NCI-H128 (cell line): ENCODE measurements around the gene MYO1H.

Source experiments
- DNase-seq: peaks from one replicate; lab custom pipeline; 2025; ENCODE audit not compliant: unreplicated experiment; lab: John Stamatoyannopoulos, UW

The MYO1H gene

GRCh38 chr12:109448272-109448671 is 100.6 kb downstream of the MYO1H start:
- DNase-seq, result no peak

GRCh38 chr12:109448707-109449390 is 101.1 kb downstream of the MYO1H start:
- no peak for DNase-seq

- no peak for DNase-seq
These were observed 102.3 kb downstream of the MYO1H start for GRCh38 chr12:109449845-109450532.

DNA sequence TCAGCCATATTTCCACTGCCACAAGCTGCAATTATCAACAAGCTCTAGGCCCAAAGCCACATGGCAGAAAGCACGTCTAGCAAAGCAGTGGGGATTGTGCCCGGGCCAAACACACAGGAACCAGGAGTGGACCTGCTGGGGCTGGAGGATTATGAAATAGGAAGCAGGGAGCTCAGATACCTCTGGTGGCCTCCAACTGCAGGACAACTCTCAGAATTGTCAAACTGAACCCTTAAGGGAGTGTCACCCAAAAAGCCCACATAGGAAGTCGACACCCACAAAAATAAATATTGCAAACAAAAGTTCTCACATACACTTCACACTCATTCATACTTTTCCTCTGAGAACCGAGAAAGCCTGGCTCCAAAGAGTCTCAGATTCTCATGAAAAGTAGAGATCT is 103.3 kb downstream of the MYO1H start:
- no peak for DNase-seq

DNA sequence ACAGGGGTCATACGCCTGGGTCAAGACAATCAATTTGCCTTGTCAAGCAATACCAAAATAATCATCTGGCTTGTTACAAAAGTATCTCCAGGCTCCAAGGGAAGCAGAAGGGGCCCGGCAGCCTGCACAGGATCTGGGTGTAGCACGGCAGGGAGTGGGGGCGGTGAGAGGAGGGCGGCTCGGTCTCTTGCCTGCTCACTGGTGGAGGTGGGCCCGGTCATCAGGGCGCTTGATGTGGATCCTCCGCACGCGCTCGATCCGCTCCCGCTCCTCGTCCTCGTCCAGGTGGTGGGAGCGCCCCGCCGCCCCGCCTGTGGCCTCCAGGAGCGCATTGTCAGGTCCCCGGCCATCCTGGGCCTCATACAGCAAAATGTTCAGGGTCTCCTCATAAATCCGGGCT is 103.7 kb downstream of the MYO1H start:
- no peak for DNase-seq

DNA sequence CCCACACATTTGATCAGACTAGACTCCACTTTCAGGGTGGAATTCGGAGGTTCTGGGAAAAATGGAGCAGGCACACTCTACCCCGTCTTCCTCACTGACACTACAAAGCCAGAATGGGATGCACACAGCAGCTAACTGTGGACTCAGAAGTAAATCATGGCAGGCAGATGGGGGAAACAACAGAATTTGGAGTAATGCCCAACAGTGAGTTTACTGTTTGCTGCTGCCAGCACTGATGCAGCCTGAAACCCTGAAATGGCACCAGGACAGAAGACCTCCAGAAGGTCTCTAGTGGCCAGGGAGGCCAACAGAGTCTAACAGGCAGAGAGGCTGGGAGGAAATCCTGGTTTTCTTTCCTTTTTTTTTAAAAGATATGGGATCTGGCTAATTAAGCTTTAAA is 104.8 kb downstream of the MYO1H start:
- no peak for DNase-seq

DNA sequence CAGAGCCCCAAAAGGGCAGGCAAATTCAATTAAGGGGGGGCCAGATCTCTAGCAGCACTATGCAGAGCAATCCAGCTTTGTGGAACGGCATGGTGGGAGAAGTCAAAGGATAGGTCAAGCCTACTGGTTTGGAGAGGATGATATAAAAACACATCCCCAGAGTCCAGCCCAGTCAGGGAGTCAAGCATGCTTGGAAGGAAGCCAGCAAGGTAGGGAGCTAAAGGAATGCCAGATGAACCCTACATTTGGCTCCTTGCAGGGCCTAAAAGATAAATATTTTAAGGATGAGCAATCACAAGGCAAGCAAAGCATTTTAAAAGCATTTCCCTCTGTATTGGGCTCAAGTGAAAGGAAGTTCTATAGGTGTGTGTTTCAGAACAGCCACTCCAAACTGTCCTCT is 108.0 kb downstream of the MYO1H start:
- DNase-seq, result no peak

DNA sequence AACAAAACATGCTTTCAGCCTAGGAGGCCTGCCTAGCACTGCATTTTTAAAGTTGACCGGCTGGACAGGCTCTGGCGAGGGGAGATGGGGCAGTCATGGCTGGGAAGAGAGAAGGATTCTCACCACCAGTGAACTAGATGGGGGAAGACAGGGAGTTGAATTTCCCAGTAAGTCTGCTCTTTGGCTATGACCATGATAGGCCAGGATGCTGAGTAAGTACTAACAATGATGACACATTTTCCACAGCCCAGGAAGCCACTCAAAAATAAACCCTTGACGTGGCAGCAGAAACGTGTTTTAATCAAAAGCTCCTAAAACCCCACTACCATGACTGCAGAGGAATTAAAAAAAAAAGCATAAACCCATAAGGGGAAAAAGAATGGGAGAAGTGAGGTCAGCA is 110.4 kb downstream of the MYO1H start:
- DNase-seq, result no peak

DNA sequence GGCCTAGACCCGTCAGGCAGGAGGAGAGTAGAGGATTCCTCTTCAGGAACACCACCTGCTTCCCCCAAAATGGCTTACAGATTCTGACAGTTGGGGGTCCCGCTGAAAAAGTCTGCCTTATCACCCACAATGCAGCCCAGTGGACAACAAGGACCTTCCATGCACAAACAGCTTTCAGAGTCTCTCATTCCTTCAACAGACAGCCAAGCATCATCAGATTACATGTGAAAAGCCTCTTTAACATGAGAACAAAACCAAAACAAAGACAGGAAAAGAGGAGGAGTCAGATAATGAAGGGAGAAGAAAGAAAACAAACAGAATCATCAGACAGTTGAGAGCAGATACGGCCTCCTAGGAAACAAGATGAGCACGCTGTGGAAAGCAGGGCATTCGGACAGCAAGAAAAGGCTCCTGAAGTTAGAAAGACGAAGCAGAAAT is 111.1 kb downstream of the MYO1H start:
- no peak for DNase-seq

GRCh38 chr12:109459247-109459646 is 111.5 kb downstream of the MYO1H start:
- no peak for DNase-seq

DNA sequence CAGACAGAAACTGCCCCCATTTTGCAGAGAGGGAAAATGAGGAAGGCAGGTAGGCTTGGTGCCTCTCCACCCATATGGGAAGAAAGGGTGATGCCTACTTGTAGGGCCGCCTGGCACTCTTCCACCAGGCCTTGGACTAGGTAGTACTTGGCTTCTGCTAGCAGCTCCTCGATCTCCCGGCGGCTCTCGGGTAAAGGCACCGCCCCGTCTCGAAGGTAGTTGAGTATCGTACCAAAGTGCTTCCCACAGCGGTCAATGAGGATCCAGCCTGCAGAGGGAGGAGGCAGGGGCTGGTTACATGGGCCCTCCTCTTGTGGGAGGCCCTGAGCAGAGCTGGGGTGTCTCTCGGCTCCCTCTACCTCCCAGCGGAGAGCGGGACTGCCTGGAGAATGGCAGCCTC is 112.8 kb downstream of the MYO1H start:
- DNase-seq, result no peak

GRCh38 chr12:109461049-109461845 is 113.5 kb downstream of the MYO1H start:
- DNase-seq, result no peak

GRCh38 chr12:109461846-109462756 is 114.4 kb downstream of the MYO1H start:
- DNase-seq, result no peak

DNA sequence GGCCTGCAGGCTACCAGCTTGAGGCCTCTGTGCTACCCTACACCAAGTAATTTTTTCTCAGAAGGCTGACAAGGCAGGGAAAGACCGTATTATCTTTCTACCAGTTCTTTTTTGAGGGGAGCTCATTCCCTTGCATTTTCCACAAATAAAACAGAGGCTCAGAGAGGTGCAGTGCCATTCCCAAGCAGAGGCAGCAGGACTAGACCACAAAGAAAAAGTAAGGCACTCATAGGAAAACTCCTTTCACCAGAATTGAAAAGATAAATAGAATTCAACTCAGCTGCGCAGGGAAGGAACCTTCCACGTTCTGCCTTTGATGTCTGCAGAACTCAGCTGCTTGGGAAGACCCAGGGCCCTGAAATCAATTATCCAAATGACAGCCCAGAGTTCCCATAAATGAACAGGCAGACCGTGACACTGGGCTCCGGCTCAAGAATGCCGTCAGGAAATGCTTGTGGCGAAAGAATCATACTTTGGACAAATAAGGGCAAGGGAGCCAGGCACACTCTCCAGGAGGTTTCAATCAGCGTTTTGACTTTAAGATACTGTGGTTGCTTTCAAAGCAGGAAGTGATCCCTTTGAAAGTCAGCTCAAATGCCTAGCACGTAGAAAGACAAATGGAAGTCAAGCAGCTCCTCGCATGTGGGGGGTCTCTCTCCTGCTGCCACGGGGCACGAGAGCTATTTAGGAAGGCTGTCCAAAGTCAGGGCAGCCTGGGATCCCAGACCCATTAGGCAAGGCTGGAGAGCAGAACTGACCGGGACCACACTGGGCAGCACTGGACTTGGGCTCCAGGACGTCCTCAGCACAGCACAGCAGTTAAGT is 115.4 kb downstream of the MYO1H start:
- no peak for DNase-seq

- DNase-seq, result no peak
These were observed 116.1 kb downstream of the MYO1H start for GRCh38 chr12:109463756-109464155.

GRCh38 chr12:109464642-109465351 is 117.1 kb downstream of the MYO1H start:
- no peak for DNase-seq

DNA sequence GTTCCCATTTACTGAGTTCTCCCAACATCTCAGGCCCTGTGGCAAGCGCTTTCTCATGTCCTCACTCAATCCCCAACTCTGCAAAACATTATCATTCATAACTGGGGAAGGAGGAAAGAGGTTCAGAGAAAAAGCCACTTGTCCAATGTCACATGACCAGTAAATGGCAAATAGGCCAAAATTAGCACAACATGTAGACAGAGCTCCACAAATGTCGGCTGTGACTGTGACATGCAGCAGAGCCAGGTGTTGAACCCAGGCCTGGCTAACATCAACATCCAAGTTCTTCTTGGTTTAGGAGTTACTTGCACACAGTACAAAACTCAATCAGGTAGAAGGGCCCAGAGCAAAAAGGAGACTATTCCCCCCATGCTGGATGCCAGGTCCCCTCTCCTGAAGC is 118.6 kb downstream of the MYO1H start:
- DNase-seq, result no peak

GRCh38 chr12:109466821-109467220 is 119.1 kb downstream of the MYO1H start:
- DNase-seq, result no peak

DNA sequence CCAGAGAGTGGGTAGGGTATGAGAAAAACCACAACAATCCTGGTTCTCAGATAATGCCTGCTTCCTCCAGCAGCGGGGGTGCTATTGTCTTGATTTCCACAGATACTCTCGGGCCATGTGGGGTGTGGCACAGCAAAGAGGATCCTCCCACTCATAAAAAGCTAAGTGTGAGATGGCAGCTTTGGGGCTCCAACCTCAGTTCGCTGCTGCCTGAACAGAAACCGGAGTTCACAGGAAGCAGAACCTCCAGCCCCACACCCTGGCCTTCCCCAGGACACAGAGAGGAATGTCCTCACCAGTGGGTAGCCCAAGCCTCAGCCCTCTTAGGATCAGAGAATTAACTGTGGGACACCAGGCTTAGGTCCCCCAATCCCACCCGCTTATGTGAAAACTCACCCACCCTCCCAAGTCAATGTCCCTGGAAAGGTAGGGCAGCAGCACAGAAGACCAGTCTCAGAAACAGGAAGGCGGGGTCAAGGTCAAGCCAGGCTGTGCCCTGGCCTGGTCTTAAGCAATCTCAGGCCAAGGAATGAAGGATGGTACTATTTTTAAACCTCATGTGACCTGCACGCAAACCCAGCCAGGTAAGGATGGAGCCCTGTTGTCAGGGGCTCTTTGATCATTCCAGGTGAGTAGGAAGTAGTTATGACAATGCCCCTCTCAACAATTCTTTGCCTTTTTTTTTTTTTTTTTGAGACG is 120.4 kb downstream of the MYO1H start:
- DNase-seq, result no peak
